Measurements from ENCODE around the gene PGA3. TPM values are rescaled to one million over a fixed set of nuclear protein-coding genes. Genes with fewer than 3 reads are reported as not detected.
"Not testable (repeated sequence)": the region's sequence is repeated elsewhere in the genome, so short reads cannot be mapped to it uniquely, and the experiment has no call there.

The PGA3 gene
- total RNA-seq, 2 donors from 2014 or later: 0.77 TPM; not detected in 1

GRCh38 chr11:61219016-61219415 is 15.7 kb downstream of the PGA3 start:
- H3K9me3 ChIP-seq; H3K27ac ChIP-seq; H3K27me3 ChIP-seq (replicated peaks; ENCODE audit: insufficient read depth); H3K36me3 ChIP-seq; H3K4me3 ChIP-seq; H3K4me1 ChIP-seq (replicated peaks); DNase-seq (ENCODE audit: low spot score); intact Hi-C loops (cut with DNase I): not testable (repeated sequence)
- 97% methylated on average over 5 of the region's 5 CpGs for WGBS

- H3K36me3 ChIP-seq; DNase-seq (ENCODE audit: low spot score); H3K27me3 ChIP-seq (replicated peaks; ENCODE audit: insufficient read depth); intact Hi-C loops (cut with DNase I); H3K27ac ChIP-seq; H3K4me3 ChIP-seq; H3K9me3 ChIP-seq; H3K4me1 ChIP-seq (replicated peaks): not testable (repeated sequence)
- WGBS: no CpG with 5 or more reads among the region's 8 CpGs
Observed at GRCh38 chr11:61222047-61222446, 18.7 kb downstream of the PGA3 start, which contains the start of gene PGA4. TSS of gene PGA4 (plus strand) at chr11:61222347. CDS start at chr11:61222401, 54 bp downstream.

GRCh38 chr11:61222692-61223091 is 19.4 kb downstream of the PGA3 start:
- H3K27ac ChIP-seq; intact Hi-C loops (cut with DNase I); DNase-seq (ENCODE audit: low spot score); H3K4me1 ChIP-seq (replicated peaks); H3K9me3 ChIP-seq; H3K4me3 ChIP-seq; H3K27me3 ChIP-seq (replicated peaks; ENCODE audit: insufficient read depth); H3K36me3 ChIP-seq: not testable (repeated sequence)
- no CpG with 5 or more reads among the region's 5 CpGs for WGBS

- H3K36me3 ChIP-seq; H3K27me3 ChIP-seq (replicated peaks; ENCODE audit: insufficient read depth); H3K27ac ChIP-seq; DNase-seq (ENCODE audit: low spot score); H3K4me3 ChIP-seq; H3K4me1 ChIP-seq (replicated peaks); intact Hi-C loops (cut with DNase I); H3K9me3 ChIP-seq: not testable (repeated sequence)
- no CpG with 5 or more reads among the region's 10 CpGs for WGBS
Observed at GRCh38 chr11:61226457-61227137, 23.3 kb downstream of the PGA3 start.

GRCh38 chr11:61229458-61229857 is 26.1 kb downstream of the PGA3 start:
- H3K9me3 ChIP-seq; H3K4me1 ChIP-seq (replicated peaks); DNase-seq (ENCODE audit: low spot score); intact Hi-C loops (cut with DNase I); H3K27me3 ChIP-seq (replicated peaks; ENCODE audit: insufficient read depth); H3K4me3 ChIP-seq; H3K36me3 ChIP-seq; H3K27ac ChIP-seq: not testable (repeated sequence)
- WGBS: no CpG with 5 or more reads among the region's 6 CpGs

- DNase-seq (ENCODE audit: low spot score); H3K9me3 ChIP-seq; intact Hi-C loops (cut with DNase I); H3K27me3 ChIP-seq (replicated peaks; ENCODE audit: insufficient read depth); H3K4me1 ChIP-seq (replicated peaks); H3K36me3 ChIP-seq; H3K27ac ChIP-seq; H3K4me3 ChIP-seq: not testable (repeated sequence)
- no CpG with 5 or more reads among the region's 15 CpGs for WGBS
Observed at GRCh38 chr11:61231033-61231432, 27.7 kb downstream of the PGA3 start.

- H3K4me3 ChIP-seq; H3K9me3 ChIP-seq; H3K27me3 ChIP-seq (replicated peaks; ENCODE audit: insufficient read depth); intact Hi-C loops (cut with DNase I); H3K36me3 ChIP-seq; DNase-seq (ENCODE audit: low spot score); H3K4me1 ChIP-seq (replicated peaks); H3K27ac ChIP-seq: not testable (repeated sequence)
- WGBS: no CpG with 5 or more reads among the region's 5 CpGs
Observed at GRCh38 chr11:61231585-61231984, 28.3 kb downstream of the PGA3 start.

GRCh38 chr11:61232548-61233145 is 29.3 kb downstream of the PGA3 start:
- intact Hi-C loops (cut with DNase I); DNase-seq (ENCODE audit: low spot score); H3K27me3 ChIP-seq (replicated peaks; ENCODE audit: insufficient read depth); H3K4me1 ChIP-seq (replicated peaks); H3K9me3 ChIP-seq; H3K36me3 ChIP-seq; H3K27ac ChIP-seq; H3K4me3 ChIP-seq: not testable (repeated sequence)
- no CpG with 5 or more reads among the region's 3 CpGs for WGBS

GRCh38 chr11:61237130-61237529 is 33.8 kb downstream of the PGA3 start:
- H3K27me3 ChIP-seq (replicated peaks; ENCODE audit: insufficient read depth); H3K27ac ChIP-seq; H3K36me3 ChIP-seq; H3K4me1 ChIP-seq (replicated peaks); DNase-seq (ENCODE audit: low spot score); H3K4me3 ChIP-seq; H3K9me3 ChIP-seq; intact Hi-C loops (cut with DNase I): not testable (repeated sequence)
- WGBS: no CpG with 5 or more reads among the region's 4 CpGs

GRCh38 chr11:61240288-61240687 is 37.0 kb downstream of the PGA3 start:
- H3K27ac ChIP-seq; H3K27me3 ChIP-seq (replicated peaks; ENCODE audit: insufficient read depth); H3K9me3 ChIP-seq; H3K4me1 ChIP-seq (replicated peaks); intact Hi-C loops (cut with DNase I); H3K36me3 ChIP-seq; H3K4me3 ChIP-seq; DNase-seq (ENCODE audit: low spot score): not testable (repeated sequence)
- WGBS: 51% methylated on average over 8 of the region's 8 CpGs

- WGBS: no CpG with 5 or more reads among the region's 8 CpGs
- H3K27me3 ChIP-seq (replicated peaks; ENCODE audit: insufficient read depth); intact Hi-C loops (cut with DNase I); H3K4me1 ChIP-seq (replicated peaks); H3K9me3 ChIP-seq; H3K4me3 ChIP-seq; H3K36me3 ChIP-seq; DNase-seq (ENCODE audit: low spot score); H3K27ac ChIP-seq: not testable (repeated sequence)
Observed at GRCh38 chr11:61240875-61241274, 37.6 kb downstream of the PGA3 start, which contains the start of gene PGA5. TSS of gene PGA5 (plus strand) at chr11:61241175. CDS start at chr11:61241227, 52 bp downstream.

GRCh38 chr11:61241526-61241925 is 38.2 kb downstream of the PGA3 start:
- H3K36me3 ChIP-seq; intact Hi-C loops (cut with DNase I); H3K27me3 ChIP-seq (replicated peaks; ENCODE audit: insufficient read depth); H3K27ac ChIP-seq; H3K9me3 ChIP-seq; H3K4me3 ChIP-seq; H3K4me1 ChIP-seq (replicated peaks); DNase-seq (ENCODE audit: low spot score): not testable (repeated sequence)
- WGBS: no CpG with 5 or more reads among the region's 5 CpGs

Data from prostate gland (tissue), 2 donors.